HEK293 (cell line): ENCODE data around the gene LIMA1.

Experiments used
- EGR2 ChIP-seq: fragments of 450-650 bp; formaldehyde crosslinking; IDR thresholded peaks from 2 replicates; pipeline ENCODE4 v1.5.1; 2016; ENCODE audit warnings: low read depth, missing biosample characterization, missing genetic modification characterization
- GFI1B ChIP-seq: fragments of 450-650 bp; formaldehyde crosslinking; IDR thresholded peaks from 2 replicates; pipeline ENCODE4 v1.5.1; 2016; ENCODE audit warnings: missing biosample characterization, missing genetic modification characterization
- KLF1 ChIP-seq: fragments of 450-650 bp; formaldehyde crosslinking; IDR thresholded peaks from 2 replicates; pipeline ENCODE4 v1.5.1; 2016; ENCODE audit warnings: missing biosample characterization, missing genetic modification characterization
- KLF16 ChIP-seq: fragments of 450-650 bp; formaldehyde crosslinking; IDR thresholded peaks from 2 replicates; pipeline ENCODE4 v1.5.1; 2017; ENCODE audit warnings: missing biosample characterization, missing genetic modification characterization
- KLF17 ChIP-seq: fragments of 450-650 bp; formaldehyde crosslinking; IDR thresholded peaks from 2 replicates; pipeline ENCODE4 v1.5.1; 2016; ENCODE audit warnings: missing biosample characterization, missing genetic modification characterization
- PRDM6 ChIP-seq: fragments of 450-650 bp; formaldehyde crosslinking; IDR thresholded peaks from 2 replicates; pipeline ENCODE4 v1.5.1; 2017; ENCODE audit warnings: missing biosample characterization, missing genetic modification characterization
- REST ChIP-seq: fragments of 450-650 bp; formaldehyde crosslinking; IDR thresholded peaks from 2 replicates; pipeline ENCODE4 v1.5.1; 2016; ENCODE audit warnings: missing biosample characterization, missing genetic modification characterization
- ZBTB17 ChIP-seq: fragments of 450-650 bp; formaldehyde crosslinking; IDR thresholded peaks from 2 replicates; pipeline ENCODE4 v1.5.1; 2016; ENCODE audit warnings: missing biosample characterization, missing genetic modification characterization
- ZNF112 ChIP-seq: fragments of 450-650 bp; formaldehyde crosslinking; IDR thresholded peaks from 2 replicates; pipeline ENCODE4 v1.5.0; 2017; ENCODE audit warnings: missing biosample characterization, missing genetic modification characterization
- ZNF132 ChIP-seq: fragments of 450-650 bp; formaldehyde crosslinking; IDR thresholded peaks from 2 replicates; pipeline ENCODE4 v1.5.1; 2017; ENCODE audit warnings: missing biosample characterization, missing genetic modification characterization, borderline replicate concordance
- ZNF221 ChIP-seq: fragments of 450-650 bp; formaldehyde crosslinking; IDR thresholded peaks from 2 replicates; pipeline ENCODE4 v1.5.1; 2017; ENCODE audit warnings: missing biosample characterization, missing genetic modification characterization, borderline replicate concordance
- ZNF341 ChIP-seq: fragments of 450-650 bp; formaldehyde crosslinking; IDR thresholded peaks from 2 replicates; pipeline ENCODE4; 2016; ENCODE audit warnings: low read depth, missing biosample characterization, missing genetic modification characterization
- ZNF48 ChIP-seq: fragments of 450-650 bp; formaldehyde crosslinking; IDR thresholded peaks from 2 replicates; pipeline ENCODE4 v1.5.1; 2016; ENCODE audit warnings: missing biosample characterization, missing genetic modification characterization
- ZNF521 ChIP-seq: fragments of 450-650 bp; formaldehyde crosslinking; IDR thresholded peaks from 2 replicates; pipeline ENCODE4 v1.5.1; 2017; ENCODE audit warnings: missing biosample characterization, mild to moderate bottlenecking, missing genetic modification characterization
- ZNF621 ChIP-seq: fragments of 450-650 bp; formaldehyde crosslinking; IDR thresholded peaks from 2 replicates; pipeline ENCODE4 v1.5.1; 2017; ENCODE audit warnings: missing biosample characterization, missing genetic modification characterization
- ZNF645 ChIP-seq: fragments of 450-650 bp; formaldehyde crosslinking; IDR thresholded peaks from 2 replicates; pipeline ENCODE4; 2016; ENCODE audit warnings: missing biosample characterization, missing genetic modification characterization
- ZNF670 ChIP-seq: fragments of 450-650 bp; formaldehyde crosslinking; IDR thresholded peaks from 2 replicates; pipeline ENCODE4 v1.5.1; 2016; ENCODE audit warnings: missing biosample characterization, missing genetic modification characterization, low read depth
- ZNF677 ChIP-seq: fragments of 450-650 bp; IDR thresholded peaks from 2 replicates; pipeline ENCODE4 v1.5.0; 2018; ENCODE audit warnings: missing biosample characterization, mild to moderate bottlenecking, missing genetic modification characterization, moderate library complexity
- ZNF768 ChIP-seq: fragments of 450-650 bp; formaldehyde crosslinking; IDR thresholded peaks from 2 replicates; pipeline ENCODE4 v1.5.1; 2018; ENCODE audit warnings: missing biosample characterization, mild to moderate bottlenecking, missing genetic modification characterization
- TF ChIP-seq, protein P1 (sequence below): fragments of 450-650 bp; formaldehyde crosslinking; IDR thresholded peaks from 2 replicates; pipeline ENCODE4 v1.5.1; 2016; ENCODE audit warnings: missing biosample characterization, missing genetic modification characterization
- TF ChIP-seq, protein P2 (sequence below): fragments of 450-650 bp; formaldehyde crosslinking; IDR thresholded peaks from 2 replicates; pipeline ENCODE4 v1.5.1; 2016; ENCODE audit warnings: missing biosample characterization, missing genetic modification characterization
- TF ChIP-seq, protein P3 (sequence below): fragments of 450-650 bp; formaldehyde crosslinking; IDR thresholded peaks from 2 replicates; pipeline ENCODE4 v1.5.1; 2016; ENCODE audit warnings: missing biosample characterization, missing genetic modification characterization
- TF ChIP-seq, protein P4 (sequence below): fragments of 450-650 bp; formaldehyde crosslinking; IDR thresholded peaks from 2 replicates; pipeline ENCODE4 v1.5.1; 2016; ENCODE audit warnings: missing biosample characterization, missing genetic modification characterization, low read depth

The LIMA1 gene

DNA sequence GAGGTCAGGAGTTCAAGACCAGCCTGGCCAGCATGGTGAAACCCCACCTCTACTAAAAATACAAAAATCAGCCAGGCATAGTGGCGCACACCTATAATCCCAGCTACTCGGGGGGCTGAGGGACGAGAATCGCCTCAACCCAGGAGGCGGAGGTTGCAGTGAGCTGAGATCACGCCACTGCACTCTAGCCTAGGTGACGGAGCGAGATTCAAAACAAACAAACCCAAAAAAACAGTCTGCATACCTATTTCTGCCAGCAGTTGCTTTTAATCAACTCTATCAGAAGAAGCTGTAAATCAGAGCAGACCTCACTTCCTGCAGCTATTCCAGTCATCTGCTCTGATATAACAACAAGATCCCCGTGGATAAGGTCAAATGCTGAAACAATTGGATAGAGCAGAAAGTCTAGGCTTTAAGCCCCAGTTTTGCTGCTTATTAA lies 50.5 kb downstream of the LIMA1 start (continued):
- TF ChIP-seq ZNF341 (tag by site-specific recombination) (peak; percentile 30; the same call in 1 of the 2 replicates), ZNF112 (tag by site-specific recombination) (no peak), ZNF670 (no peak), EGR2 (tag by site-specific recombination) (no peak), ZNF132 (tag by site-specific recombination) (no peak), ZBTB17 (tag by site-specific recombination) (peak; percentile 53; the same call in 1 of the 2 replicates), PRDM6 (tag by site-specific recombination) (0 out of 2 replicates have a peak, but pooled peaks have one; percentile 36), KLF1 (tag by site-specific recombination) (no peak), GFI1B (tag by site-specific recombination) (peak; percentile 82), ZNF621 (tag by site-specific recombination) (no peak), ZNF645 (no peak), REST (tag by site-specific recombination) (no peak), KLF16 (tag by site-specific recombination) (no peak), ZNF677 (tag by site-specific recombination) (no peak), ZNF221 (tag by site-specific recombination) (no peak), KLF17 (tag by site-specific recombination) (no peak), ZNF521 (tag by site-specific recombination) (no peak), ZNF768 (no peak), ZNF48 (no peak)
- TF ChIP-seq, protein P1, sequence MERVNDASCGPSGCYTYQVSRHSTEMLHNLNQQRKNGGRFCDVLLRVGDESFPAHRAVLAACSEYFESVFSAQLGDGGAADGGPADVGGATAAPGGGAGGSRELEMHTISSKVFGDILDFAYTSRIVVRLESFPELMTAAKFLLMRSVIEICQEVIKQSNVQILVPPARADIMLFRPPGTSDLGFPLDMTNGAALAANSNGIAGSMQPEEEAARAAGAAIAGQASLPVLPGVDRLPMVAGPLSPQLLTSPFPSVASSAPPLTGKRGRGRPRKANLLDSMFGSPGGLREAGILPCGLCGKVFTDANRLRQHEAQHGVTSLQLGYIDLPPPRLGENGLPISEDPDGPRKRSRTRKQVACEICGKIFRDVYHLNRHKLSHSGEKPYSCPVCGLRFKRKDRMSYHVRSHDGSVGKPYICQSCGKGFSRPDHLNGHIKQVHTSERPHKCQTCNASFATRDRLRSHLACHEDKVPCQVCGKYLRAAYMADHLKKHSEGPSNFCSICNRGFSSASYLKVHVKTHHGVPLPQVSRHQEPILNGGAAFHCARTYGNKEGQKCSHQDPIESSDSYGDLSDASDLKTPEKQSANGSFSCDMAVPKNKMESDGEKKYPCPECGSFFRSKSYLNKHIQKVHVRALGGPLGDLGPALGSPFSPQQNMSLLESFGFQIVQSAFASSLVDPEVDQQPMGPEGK (tag by site-specific recombination) = no peak
- TF ChIP-seq, protein P2, sequence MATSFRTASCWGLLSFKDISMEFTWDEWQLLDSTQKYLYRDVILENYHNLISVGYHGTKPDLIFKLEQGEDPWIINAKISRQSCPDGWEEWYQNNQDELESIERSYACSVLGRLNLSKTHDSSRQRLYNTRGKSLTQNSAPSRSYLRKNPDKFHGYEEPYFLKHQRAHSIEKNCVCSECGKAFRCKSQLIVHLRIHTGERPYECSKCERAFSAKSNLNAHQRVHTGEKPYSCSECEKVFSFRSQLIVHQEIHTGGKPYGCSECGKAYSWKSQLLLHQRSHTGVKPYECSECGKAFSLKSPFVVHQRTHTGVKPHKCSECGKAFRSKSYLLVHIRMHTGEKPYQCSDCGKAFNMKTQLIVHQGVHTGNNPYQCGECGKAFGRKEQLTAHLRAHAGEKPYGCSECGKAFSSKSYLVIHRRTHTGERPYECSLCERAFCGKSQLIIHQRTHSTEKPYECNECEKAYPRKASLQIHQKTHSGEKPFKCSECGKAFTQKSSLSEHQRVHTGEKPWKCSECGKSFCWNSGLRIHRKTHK = no peak
- TF ChIP-seq, protein P3, sequence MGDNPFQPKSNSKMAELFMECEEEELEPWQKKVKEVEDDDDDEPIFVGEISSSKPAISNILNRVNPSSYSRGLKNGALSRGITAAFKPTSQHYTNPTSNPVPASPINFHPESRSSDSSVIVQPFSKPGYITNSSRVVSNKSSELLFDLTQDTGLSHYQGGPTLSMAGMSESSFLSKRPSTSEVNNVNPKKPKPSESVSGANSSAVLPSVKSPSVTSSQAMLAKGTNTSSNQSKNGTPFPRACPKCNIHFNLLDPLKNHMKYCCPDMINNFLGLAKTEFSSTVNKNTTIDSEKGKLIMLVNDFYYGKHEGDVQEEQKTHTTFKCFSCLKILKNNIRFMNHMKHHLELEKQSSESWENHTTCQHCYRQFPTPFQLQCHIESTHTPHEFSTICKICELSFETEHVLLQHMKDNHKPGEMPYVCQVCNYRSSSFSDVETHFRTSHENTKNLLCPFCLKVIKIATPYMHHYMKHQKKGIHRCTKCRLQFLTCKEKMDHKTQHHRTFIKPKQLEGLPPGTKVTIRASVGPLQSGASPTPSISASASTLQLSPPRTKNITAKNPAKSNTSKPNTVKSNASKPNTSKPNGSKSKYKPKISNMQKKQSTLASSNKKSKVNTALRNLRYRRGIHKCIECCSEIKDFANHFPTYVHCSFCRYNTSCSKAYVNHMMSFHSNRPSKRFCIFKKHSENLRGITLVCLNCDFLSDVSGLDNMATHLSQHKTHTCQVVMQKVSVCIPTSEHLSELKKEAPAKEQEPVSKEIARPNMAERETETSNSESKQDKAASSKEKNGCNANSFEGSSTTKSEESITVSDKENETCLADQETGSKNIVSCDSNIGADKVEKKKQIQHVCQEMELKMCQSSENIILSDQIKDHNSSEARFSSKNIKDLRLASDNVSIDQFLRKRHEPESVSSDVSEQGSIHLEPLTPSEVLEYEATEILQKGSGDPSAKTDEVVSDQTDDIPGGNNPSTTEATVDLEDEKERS (tag by site-specific recombination) = no peak
- TF ChIP-seq, protein P4, sequence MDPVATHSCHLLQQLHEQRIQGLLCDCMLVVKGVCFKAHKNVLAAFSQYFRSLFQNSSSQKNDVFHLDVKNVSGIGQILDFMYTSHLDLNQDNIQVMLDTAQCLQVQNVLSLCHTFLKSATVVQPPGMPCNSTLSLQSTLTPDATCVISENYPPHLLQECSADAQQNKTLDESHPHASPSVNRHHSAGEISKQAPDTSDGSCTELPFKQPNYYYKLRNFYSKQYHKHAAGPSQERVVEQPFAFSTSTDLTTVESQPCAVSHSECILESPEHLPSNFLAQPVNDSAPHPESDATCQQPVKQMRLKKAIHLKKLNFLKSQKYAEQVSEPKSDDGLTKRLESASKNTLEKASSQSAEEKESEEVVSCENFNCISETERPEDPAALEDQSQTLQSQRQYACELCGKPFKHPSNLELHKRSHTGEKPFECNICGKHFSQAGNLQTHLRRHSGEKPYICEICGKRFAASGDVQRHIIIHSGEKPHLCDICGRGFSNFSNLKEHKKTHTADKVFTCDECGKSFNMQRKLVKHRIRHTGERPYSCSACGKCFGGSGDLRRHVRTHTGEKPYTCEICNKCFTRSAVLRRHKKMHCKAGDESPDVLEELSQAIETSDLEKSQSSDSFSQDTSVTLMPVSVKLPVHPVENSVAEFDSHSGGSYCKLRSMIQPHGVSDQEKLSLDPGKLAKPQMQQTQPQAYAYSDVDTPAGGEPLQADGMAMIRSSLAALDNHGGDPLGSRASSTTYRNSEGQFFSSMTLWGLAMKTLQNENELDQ (tag by site-specific recombination) = no peak
